GM04503 (cell line): ENCODE data around the gene SDK2.

Source experiments
- DNase-seq: peaks from one replicate; pipeline ENCODE4 v3.0.0-alpha.2; 2012; ENCODE audit warnings: low read depth

Gene SDK2

DNA sequence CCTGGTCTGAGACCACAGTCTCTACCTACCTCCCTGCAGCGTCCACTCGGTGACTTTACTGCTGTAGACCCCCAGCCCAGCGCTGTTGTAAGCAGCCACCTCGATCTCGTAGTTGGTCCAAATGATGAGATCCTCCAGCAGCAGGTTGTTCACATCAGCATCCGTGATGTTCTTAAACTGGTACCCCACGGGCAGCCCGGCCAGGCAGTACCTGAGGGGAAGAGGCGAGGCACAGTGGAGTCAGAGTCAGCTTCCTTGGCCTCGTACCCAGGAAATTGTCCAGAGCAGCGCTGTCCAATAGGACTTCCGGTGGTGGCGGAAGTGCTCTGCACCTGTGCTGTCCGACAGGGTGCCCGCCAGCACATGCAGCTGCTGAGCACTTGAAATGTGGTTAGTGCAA lies 228.5 kb downstream of the SDK2 start:
- no peak for DNase-seq

DNA sequence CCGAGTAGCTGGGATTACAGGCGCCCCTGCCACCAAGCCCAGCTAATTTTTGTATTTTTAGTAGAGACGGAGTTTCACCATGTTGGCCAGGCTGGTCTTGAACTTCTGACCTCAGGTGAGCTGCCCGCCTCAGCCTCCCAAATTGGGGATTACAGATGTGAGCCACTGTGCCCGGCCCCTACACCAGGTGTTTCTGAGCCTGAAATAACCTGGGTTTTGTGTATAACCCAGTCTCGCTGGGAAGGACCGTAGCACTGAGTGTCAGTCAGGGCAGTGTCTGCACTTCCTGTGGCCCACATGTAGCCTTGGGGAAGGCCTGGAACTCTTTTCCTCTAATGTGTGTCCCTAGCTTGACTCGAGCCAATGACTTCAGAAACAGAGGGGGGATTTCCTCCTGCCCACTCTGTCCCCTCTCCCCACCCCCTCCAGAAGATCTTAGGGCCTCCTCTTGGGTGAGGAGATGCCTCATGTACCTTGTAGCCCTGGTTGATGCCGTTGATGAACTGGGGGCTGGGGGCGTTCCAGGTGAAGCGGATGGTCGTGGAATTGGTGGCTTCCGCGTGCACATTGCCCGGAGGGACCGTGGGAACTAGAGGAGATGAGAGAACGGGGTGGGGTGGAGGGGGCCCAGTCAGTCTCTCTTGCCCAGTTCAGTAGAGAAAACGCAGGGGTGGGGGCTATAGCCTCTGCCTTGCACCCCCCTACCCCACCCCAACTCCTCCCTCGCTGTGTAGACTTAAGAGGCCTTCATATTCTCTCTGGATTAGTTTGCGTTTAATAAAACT lies 229.9 kb downstream of the SDK2 start:
- no peak for DNase-seq

DNA sequence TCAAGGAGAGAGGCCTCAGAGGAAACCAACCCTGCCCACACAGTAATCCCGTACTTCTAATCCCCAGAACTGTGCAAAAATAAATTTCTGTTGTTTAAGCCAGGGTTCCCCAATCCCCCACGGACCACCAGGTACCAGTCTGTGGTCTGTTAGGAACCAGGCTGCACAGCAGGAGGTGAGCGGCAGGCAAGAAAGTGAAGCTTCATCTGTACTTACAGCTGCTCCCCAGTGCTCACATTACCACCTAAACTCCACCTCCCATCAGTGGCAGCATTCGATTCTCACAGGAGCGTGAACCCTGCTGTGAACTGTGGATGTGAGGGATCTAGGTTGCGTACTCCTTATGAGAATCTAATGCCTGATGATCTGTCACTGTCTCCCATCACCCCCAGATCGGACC lies 231.3 kb downstream of the SDK2 start:
- no peak for DNase-seq

DNA sequence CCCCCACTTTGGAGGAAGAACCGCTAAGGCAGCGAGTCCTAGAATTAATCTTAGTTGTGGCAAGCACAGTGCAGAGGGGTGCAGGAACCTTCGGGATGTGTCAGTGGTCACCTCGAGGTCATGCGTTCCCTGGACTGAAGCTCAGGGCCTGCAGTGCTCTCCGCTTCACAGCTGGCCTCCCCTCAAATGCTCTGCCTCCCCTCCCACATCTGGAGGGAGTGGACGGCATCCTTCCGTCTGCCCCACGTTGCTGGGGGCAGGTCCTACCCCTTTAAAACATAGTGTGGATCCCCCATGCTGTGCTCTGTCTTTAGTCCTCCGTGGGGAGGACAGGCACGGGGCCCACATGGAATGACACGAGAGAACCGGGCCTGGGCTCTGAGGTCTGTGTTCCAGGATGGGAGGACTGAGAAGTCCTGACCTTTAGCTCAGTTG lies 232.9 kb downstream of the SDK2 start:
- no peak for DNase-seq

DNA sequence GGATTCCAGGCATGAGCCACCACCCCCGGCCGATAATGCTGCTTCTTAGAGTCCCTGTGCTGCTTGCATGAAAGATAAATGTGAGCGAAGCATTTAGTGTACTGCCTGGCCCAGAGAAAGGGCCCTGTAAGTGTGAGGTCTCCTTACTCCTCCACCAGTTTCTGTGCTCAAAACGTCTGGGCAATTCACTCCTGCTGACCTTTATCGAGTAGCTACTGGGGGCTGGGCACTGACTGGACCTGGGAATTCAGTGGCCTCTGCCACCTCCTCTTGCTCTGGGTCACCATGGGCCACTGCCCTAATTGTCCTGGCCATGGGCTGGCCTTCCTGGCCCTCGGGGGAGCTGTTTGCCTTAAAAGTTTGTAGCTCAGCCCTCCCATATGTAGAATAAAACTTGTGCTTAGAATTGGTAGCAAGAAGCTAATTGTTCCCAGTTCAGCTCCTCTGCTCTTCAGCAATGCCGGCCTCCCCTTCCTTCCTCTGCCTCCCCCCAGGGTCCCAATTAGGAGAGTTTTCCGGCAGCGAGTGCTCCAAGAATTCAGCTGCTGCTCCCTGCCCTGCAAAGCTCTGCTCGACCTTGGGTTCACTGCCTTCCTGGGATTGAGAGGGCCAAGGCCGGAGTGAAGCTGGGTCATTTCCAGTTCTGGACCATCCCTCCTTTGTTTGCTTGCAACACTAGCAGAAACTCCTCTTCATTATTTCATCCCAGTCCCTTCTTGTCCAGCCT lies 233.5 kb downstream of the SDK2 start:
- no peak for DNase-seq

DNA sequence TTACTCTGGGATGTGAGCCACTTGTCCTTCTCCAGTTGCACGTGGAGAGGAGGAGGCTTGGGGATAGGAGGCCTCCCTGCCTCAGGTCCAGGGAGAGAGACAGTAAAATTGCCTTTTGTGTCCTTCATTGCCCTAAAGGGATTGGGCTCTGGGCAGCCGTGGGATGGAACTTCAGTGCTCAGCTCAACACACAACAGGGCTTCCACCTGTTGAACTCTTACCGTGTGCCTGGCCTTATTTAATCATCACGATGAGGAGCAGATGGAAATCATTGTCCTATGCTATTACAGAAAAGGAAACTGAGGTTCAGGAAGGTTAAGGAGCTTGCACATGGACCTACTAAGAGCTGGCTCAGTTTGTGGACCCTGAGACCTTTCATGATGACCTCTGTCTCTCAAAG lies 240.0 kb downstream of the SDK2 start:
- DNase-seq: no peak

DNA sequence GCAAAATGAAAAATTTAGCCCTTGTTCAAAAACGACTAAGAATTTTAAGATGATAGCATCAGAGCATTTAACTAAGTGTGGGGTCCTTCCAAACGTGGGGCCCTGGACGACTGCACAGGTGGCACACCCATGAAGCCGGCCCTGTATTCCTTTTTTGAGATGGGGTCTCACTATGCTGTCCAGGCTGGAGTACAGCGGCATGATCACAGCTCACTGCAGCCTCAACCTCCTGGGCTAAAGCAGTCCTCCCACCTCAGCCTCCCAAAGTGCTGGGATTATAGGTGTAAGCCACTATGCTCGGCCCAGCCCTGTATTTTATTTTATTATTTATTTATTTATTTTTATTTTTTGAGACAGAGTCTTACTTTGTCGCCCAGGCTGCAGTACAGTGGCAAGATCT lies 241.8 kb downstream of the SDK2 start:
- DNase-seq: no peak

DNA sequence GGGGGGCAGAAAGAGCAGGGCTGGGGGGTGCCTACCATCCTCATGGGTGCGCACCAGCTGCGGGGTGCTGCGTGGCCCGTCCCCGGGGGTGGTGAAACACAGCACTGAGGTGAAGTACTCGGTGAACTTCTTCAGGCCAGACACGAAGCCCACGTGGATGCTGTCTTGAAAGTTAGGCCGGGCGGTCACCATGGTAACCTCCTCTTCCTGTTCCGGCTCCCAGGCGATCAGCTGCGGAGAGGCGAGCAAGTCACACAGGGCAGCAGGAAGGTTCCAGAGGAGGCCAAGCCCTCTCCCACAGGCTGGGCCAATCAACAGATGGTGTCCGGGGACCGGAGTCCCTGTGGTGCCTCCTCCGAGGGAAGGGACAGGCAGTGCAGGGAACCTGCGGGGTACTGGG lies 242.3 kb downstream of the SDK2 start:
- no peak for DNase-seq

DNA sequence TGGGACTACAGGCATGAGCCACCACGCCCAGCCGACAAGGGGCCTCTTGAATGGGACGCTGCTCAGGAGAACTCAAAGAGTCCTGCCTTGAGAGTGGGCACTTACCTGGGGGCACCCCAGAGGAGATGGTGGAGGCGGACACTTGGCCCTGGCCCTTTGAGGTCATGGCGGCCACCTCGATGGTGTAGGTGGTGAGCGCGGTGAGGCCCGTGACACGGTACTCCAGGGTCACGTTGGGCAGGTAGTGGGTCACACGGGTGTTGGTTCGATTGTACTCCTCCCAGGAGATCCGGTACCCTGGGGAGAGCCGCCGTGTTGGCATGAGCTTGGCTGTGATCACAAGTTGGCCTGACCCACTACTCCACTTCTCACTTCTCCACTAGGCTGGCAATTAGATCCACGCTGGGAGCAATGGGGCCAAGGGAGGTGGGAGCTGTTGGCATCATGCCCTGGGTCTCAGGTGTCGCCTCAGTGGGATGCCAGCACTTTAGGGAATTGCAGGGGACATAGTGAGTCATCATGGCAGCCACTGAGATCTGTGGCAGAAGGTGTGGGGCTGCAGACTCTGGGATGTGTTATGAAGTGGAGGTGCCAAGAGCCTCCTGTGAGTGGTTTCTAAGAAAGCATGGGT lies 243.2 kb downstream of the SDK2 start:
- DNase-seq: no peak

DNA sequence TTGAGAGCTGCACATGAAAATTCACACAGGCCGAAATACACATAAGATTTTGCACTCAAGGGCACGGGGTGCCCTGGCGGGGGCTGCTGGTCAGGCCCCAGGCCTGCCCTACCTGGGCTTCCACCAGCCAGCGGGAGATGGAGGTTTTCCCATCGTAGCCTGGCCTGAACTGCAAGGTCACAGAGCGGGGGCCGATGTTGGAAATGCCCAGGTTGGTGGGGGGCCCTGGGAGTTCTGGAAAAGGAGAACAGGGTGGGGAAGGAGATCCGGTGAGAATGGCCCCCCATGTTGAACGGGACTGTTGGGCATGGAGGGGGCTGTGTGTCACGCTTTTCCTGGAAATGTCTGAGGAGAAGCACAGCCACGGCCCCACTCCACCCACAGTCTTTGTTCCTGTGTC lies 245.2 kb downstream of the SDK2 start:
- no peak for DNase-seq

DNA sequence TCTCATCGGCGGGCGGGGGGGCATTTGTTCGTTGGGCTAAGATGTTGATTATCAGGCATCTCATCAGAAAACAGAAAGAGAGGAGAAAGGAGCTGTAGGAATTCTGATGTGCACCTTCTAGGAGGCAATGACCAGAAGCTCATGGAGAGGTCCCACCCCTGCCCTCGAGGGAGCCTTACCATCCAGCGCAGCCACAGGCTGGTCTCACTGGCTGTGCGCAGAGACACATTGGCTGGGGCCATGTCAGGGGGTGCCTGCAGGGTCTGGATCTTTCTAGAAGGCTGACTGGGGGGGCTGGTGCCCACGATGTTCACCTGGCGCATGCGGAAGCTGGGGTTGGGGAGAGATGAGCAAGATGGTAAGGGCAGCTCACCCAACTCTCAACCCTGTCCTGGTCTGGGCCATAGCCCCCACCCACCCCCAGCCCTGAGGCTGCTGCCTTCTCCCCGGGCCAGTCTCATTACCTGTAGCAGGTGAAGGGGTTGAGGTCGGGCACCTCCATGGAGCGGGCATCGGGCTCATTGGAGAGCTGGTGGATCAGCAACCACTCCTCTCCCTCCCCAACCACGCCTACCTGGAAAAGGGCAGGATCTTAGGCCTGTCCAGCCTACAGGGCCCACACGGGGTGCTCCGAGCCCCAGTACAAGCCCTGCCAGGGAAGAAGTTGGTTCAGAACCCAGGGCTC lies 246.2 kb downstream of the SDK2 start:
- DNase-seq: no peak

DNA sequence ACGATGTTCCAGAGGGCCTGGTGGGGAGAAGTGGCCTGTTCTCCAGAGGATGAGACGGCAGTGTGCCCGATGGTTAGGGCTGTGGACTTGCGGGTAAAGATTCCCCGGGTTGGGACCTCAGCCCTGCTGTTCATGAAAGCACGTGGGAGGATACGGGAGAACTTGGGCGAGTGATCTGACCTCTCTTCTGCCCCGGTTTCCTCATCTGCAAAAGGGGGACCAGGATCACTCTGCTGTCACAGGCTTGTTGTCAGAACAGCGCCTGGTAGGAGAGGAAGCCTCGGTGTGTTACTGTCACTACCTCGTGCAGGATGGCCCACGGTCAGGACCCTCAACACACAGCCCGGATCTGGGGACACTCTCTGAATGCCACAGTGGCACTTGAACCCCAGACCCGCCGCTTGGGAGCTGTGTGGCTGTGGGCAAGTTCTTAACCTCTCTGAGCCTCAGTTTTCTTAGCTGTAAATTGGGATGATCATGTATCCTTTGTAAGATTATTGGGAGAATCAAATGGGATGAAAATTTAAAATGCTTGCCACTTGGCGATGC lies 246.9 kb downstream of the SDK2 start:
- DNase-seq: no peak

DNA sequence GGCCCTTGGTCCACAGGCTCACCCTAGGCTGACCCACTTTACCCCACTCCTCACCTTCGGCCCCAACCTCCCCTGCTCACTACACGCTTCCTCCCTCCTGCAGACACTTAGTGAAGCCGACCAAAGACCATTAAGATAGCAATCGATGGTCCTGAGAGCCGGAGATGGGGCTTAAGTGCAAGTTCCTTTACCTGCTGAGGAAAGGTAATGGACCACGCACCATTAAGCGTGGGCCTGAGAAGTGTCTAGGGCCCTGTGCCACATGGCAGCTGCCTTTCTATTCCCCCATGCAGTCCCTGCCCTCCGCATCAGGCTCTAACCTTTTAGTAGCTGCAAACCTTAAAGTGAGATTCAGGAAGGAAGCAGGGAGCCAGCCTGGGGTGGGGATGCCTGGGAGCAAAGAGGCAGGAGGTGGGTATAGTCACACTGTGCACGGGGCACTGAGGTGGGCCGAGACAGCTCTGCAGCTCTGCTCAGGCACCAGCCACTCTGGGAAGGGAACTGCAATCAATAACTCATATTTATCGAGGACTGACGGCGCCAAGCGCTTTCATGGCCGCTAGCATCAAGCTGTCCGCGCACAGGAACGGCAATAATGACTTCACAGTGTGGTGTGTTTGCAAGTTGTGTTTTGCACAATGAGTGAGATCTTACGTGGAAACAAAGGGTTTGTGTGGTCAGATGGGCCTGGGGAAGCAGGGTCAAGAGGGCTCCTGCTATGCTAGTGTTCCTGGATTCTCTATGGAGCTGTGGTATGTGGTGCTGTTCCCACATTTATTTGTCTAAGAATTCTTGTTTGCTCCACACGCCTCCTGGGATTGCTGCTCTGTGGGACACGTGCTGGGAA lies 247.6 kb downstream of the SDK2 start:
- DNase-seq: no peak

DNA sequence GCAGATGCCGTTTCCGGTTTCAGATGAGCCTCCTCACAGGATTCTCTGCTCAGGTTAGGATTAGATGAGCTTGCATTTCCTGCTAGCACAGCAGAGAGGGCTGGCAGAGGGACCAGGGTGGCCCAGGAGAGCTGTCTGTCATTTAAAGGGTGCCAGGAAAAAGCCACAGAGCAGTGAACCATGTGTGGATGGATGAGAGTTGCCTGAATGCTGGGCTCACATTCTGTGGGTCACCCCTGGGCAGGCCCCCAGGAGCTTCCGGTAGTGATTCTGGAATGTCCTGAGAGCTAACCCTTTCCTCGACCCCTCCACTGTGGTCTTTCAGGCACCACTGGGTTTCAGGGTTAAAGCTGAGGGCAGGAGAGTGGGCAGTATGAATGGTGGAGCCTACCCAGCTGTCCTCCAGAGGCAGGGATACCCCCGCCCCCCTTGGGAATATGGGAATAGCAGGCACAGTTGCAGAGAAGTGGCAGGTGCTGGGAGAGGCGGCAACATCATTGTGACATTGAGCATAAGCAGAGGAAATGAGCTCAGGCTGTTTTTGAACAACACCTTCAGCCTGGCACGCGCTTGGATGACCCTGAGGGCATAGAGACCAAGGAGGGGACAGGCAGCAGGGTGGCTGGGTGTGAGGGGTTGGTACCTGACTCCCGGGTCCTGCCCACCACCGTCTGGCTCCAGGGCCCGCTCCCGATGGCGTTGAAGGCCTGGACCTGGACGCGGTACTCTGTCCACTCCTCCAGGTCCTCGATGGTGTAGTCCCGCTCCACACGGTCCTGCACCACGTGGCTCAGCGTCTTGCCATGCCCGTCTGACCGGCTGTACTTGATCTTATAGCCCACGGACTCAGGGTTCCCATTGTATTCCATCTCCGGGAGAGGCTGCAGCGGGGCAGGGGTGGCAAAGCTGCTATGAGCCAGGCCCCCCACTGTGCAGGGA lies 249.5 kb downstream of the SDK2 start:
- DNase-seq: no peak

DNA sequence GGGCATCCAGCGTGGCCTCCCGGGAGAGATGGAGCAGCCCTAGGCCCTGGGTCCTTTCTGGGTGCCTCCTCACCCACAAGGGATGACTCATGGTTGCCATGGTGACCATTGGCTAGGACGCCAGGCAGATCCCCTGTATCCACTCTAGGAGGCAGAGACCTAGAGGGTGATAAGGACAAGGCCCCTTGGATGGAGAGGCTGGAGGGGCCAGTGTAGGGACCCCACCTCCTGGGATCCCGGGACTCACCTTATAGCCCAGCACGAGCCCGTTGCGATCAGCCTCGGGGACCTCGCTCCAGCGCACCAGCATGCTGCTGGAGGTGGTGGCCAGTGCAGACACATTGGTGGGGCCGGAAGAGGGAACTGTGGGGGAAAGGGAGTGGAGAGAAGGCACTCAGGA lies 250.3 kb downstream of the SDK2 start:
- DNase-seq: no peak

DNA sequence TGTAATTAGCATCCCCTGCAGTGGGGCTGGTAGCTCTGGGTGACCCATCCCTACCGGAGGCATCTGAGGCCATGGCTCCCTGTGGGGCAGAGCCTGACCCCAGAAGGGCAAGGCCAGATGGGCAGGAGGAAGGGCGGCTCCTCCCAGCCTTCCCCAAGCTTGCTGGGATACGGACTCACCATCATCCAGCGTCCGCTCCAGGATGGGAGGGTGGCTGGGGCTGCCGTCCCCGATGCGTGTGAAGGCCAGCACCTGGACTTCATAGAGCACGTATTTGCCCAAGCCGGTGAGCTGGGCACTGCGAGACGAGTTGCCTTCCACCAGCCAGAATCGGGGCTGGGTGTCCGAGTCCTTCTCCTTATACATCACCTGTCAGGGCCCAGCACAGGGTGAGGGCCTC lies 250.9 kb downstream of the SDK2 start:
- no peak for DNase-seq

DNA sequence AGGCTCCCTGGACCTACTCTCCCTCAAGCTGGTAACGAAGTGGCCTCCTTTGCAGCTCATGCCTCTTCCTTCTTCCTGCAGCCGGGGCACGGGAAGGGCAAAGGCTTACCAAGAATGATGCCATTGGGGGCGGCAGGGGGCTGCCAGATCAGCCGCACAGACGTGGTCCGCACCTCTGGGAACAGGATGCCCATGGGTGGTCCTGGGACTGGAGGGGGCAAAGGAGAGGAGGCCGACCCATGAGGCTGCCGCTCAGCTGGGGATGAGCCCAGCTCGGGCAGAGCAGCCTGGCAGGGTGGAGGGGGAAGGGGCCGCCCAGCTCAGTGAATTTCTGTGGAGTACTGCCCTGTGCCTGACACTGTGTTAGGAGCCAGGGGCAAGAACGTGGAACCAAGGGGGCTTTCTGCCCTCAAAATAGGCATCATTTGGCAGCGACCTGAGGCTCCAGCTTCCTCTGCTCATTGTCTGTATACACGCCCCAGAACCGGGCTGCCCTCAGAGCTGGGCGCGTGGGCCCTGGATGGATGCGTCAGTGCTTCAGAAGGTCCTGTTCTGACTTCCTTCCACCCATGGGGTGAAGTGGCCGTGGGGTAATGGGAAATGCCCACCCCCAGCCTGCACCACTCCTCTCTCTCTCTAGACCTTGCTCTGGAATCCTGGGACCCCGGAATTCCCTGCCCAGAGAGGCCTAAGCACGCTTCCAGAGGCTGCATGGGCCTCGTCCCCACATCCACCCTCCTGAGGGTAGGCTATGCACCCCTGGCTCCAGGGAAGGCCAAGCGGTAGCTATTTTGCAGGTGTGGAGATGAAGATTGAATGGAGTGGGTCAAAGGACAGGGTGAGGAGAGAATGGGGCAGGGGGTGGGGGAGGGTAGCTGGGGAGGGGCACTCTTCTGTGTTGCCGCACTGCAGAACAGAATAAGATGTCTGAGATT lies 252.6 kb downstream of the SDK2 start:
- no peak for DNase-seq

DNA sequence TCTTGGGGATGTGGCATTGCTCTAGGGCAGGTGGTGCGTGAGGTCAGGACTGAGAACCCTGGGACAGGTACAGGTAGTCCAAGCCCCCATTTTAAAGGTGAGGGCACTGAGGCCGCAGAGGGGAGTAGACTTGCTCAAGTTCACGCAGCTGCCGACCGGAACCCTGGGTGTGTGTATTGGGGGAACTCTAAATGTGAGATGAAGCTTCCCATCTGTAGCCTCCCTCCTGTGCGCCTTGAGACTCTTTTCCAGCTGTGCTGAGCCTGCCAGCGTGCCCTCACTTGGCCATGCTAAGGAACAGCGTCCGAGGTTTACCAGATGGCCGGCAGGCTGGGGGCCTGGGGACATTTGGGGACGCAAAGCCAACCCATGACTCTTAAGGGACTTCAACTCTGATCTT lies 253.4 kb downstream of the SDK2 start:
- DNase-seq: no peak

DNA sequence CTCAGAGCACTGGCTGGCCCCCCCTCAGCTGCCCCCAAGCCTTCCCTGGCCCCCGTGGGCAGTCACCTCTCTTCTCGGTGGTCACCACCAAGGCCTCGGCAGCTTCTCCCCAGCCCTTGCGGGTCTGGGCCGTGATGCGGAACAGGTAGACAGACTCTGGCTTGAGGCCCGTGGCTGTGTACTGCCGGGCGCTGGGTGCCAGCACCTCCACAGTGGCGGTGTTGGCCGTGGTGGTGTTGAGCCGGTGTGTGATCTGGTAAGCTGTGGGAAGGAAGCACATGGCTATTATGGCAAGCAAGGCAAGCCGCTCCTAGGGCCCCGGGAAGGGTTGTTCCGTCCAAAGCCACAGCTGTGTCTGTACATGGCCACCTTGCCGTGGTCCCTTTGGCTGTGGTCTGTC lies 254.0 kb downstream of the SDK2 start:
- no peak for DNase-seq
